Bronchial epithelial cell (primary cell): ENCODE results near the gene FAM124B. TPM values are rescaled to one million over a fixed set of nuclear protein-coding genes. Genes with fewer than 3 reads are reported as not detected.

ENCODE experiments used
- DNase-seq: peaks from one replicate; pipeline ENCODE4 v3.0.0-alpha.2; 2010; ENCODE audit warnings: low read depth
- FAIRE-seq: peaks from 2 replicates; lab custom pipeline; 2011; peaks lifted over from hg19 to GRCh38; lab: Jason Lieb, UNC
- H3K27me3 ChIP-seq: 2 replicates; pipeline ENCODE4 v1.5.1; 2011; ENCODE audit warnings: low read length; ENCODE audit not compliant: control insufficient read depth, insufficient read depth
- H3K36me3 ChIP-seq: 2 replicates; pipeline ENCODE4 v1.5.1; 2011; ENCODE audit warnings: low read length; ENCODE audit not compliant: control insufficient read depth, insufficient read depth
- H3K4me3 ChIP-seq: 2 replicates; pipeline ENCODE4 v1.5.1; 2011; ENCODE audit warnings: mild to moderate bottlenecking, low read depth, low read length, control low read depth
- CTCF ChIP-seq: IDR thresholded peaks from 2 replicates; pipeline ENCODE4 v1.5.1; 2011; ENCODE audit warnings: mild to moderate bottlenecking, moderate library complexity, low read length, control low read depth, inconsistent platforms; ENCODE audit not compliant: insufficient read depth, severe bottlenecking
- total RNA-seq: library from RNA; depleted of rRNA; stranded (reverse); fragments of >200 nt; gene quantifications from 2 replicates; pipeline ENCODE4 v1.2.1, GENCODE V29; 2014

The FAM124B gene
- total RNA-seq, 1 donor from 2014 or later = not detected

GRCh38 chr2:224433442-224433841 lies 31.5 kb upstream of the FAM124B start:
- Histone ChIP-seq H3K36me3 (no peaks in the 10 kb centered on the region), H3K27me3 (no peaks in the 10 kb centered on the region), H3K4me3 (no peak overlapping the region)
- DNase-seq = no peak
- no peak for FAIRE-seq
- no peak for TF ChIP-seq CTCF

- Histone ChIP-seq H3K36me3 (no peaks in the 10 kb centered on the region), H3K4me3 (no peak overlapping the region), H3K27me3 (no peaks in the 10 kb centered on the region)
- TF ChIP-seq CTCF = no peak
- peak; percentile 48 for DNase-seq
- no peak for FAIRE-seq
These were observed 30.2 kb upstream of the FAM124B start for GRCh38 chr2:224432003-224432579.

- Histone ChIP-seq H3K27me3 (no peaks in the 10 kb centered on the region), H3K36me3 (no peaks in the 10 kb centered on the region), H3K4me3 (no peak overlapping the region)
- DNase-seq (no peak), FAIRE-seq (no peak)
- TF ChIP-seq CTCF = no peak
These were observed 27.5 kb upstream of the FAM124B start for GRCh38 chr2:224429441-224429810.

GRCh38 chr2:224428787-224429440 lies 27.0 kb upstream of the FAM124B start:
- H3K4me3 ChIP-seq = no peak overlapping the region
- DNase-seq (no peak), FAIRE-seq (no peak)
- no peaks in the 10 kb centered on the region for H3K36me3 ChIP-seq
- no peaks in the 10 kb centered on the region for H3K27me3 ChIP-seq
- no peak for TF ChIP-seq CTCF

GRCh38 chr2:224427471-224427870 lies 25.6 kb upstream of the FAM124B start:
- no peak for FAIRE-seq
- no peak for DNase-seq
- no peaks in the 10 kb centered on the region for H3K27me3 ChIP-seq
- H3K4me3 ChIP-seq = no peak overlapping the region
- no peak for TF ChIP-seq CTCF
- H3K36me3 ChIP-seq = no peaks in the 10 kb centered on the region
